ENCODE results near the gene TSPAN6.

The TSPAN6 gene

GRCh38 chrX:100636321-100636991 is at the start of gene TSPAN6:
Gene TSPAN6, minus strand, starts transcription at chrX:100636806. Its CDS starts 112 bp downstream, at chrX:100636694.
- Histone ChIP-seq H3K27ac (peak within 1 kb of the TSS; percentile 45 to 61), H3K4me3 (peak within 1 kb of the TSS; percentile 71)
- no peak for TF ChIP-seq CTCF (IDR thresholded peaks at IDR 0.05)

GRCh38 chrX:100685997-100686305 is 49.3 kb upstream of the TSPAN6 start:
- Histone ChIP-seq H3K27ac (no peak overlapping the region), H3K4me3 (no peak overlapping the region)
- TF ChIP-seq CTCF (IDR thresholded peaks at IDR 0.05): peak; percentile 5
- no peak for DNase-seq (ENCODE audit: low spot score)

More at GRCh38 chrX:100636321-100636991, at the start of gene TSPAN6:
- peak; percentile 79 for DNase-seq (ENCODE audit: low spot score)

- no peak overlapping the region for H3K27ac ChIP-seq
- no peak for DNase-seq (ENCODE audit: low spot score)
- H3K4me3 ChIP-seq: no peak overlapping the region
- peak; percentile 83 for TF ChIP-seq CTCF (IDR thresholded peaks at IDR 0.05)
These were observed 48.8 kb upstream of the TSPAN6 start for GRCh38 chrX:100685284-100685996.

- H3K27ac ChIP-seq: no peak overlapping the region
- H3K4me3 ChIP-seq: no peak overlapping the region
- no peak for DNase-seq (ENCODE audit: low spot score)
- no peak for TF ChIP-seq CTCF (IDR thresholded peaks at IDR 0.05)
These were observed 46.3 kb upstream of the TSPAN6 start for GRCh38 chrX:100682939-100683338.

- no peak for DNase-seq (ENCODE audit: low spot score)
These were observed 45.0 kb upstream of the TSPAN6 start for GRCh38 chrX:100681599-100681998.

GRCh38 chrX:100680756-100681155 is 44.1 kb upstream of the TSPAN6 start:
- Histone ChIP-seq H3K27ac (no peak overlapping the region), H3K4me3 (no peak overlapping the region)
- no peak for DNase-seq (ENCODE audit: low spot score)
- TF ChIP-seq CTCF (IDR thresholded peaks at IDR 0.05): no peak

More at GRCh38 chrX:100681599-100681998, 45.0 kb upstream of the TSPAN6 start:
- Histone ChIP-seq H3K4me3 (no peak overlapping the region), H3K27ac (no peak overlapping the region)
- no peak for TF ChIP-seq CTCF (IDR thresholded peaks at IDR 0.05)

Measured in coronary artery (tissue), 2 donors.